SIG-M5 treated with dmso at 0.1 percent for 504 hours (cell line): ENCODE data around the gene TYMP.

ENCODE experiments used
- DNase-seq: peaks from one replicate; lab custom pipeline; 2025; ENCODE audit not compliant: unreplicated experiment; lab: John Stamatoyannopoulos, UW

TYMP gene

DNA sequence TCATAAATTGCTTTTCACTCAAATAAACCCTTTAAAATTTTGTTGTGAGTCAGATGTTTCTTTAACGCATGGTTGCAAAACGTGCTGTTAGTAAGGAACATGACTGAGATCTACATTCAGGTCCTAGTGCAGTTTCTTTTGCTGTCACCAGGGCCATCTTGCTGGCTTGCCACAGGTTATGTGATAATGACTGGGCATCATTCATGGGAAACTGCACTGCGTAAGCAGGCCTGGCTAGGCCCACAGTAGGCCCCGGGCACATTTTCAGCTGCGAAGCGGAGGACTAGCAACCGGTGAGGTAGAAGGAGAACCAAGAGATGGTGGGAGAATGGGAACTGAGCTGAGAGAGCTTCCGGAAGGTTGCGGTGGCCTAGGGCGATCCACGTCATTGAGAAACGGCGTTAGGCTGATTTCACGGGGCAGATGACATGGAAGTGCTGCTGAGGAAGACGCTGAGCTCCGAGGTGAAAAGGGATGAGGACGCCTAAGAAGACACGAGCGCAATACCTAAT is 12.7 kb upstream of the TYMP start:
- DNase-seq: peak; percentile 91

DNA sequence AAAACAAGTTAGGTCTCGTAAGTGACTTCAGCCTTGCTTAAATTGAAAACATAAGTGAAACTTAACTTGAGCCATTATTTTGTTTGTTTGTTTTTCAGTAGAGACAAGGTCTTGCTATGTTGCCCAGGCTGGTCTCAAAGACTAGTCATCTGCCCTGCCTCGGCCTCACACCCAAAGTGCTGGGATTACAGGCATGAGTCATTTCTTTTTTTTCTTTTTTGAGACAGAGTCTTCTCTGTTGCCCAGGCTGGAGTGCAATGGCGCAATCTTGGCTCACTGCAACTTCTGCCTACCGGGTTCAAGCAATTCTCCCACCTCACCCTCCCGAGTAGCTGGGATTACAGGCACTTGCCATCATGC is 11.8 kb upstream of the TYMP start:
- DNase-seq: peak; percentile 69

- DNase-seq: no peak
Observed at GRCh38 chr22:50540381-50540780, 10.6 kb upstream of the TYMP start.

- no peak for DNase-seq
Observed at GRCh38 chr22:50537765-50538164, 8.0 kb upstream of the TYMP start.

- no peak for DNase-seq
Observed at GRCh38 chr22:50536226-50536625, 6.4 kb upstream of the TYMP start.

- DNase-seq: no peak
Observed at GRCh38 chr22:50535113-50535512, 5.3 kb upstream of the TYMP start.

- peak; percentile 76 for DNase-seq
Observed at GRCh38 chr22:50533856-50534711, 4.3 kb upstream of the TYMP start.

DNA sequence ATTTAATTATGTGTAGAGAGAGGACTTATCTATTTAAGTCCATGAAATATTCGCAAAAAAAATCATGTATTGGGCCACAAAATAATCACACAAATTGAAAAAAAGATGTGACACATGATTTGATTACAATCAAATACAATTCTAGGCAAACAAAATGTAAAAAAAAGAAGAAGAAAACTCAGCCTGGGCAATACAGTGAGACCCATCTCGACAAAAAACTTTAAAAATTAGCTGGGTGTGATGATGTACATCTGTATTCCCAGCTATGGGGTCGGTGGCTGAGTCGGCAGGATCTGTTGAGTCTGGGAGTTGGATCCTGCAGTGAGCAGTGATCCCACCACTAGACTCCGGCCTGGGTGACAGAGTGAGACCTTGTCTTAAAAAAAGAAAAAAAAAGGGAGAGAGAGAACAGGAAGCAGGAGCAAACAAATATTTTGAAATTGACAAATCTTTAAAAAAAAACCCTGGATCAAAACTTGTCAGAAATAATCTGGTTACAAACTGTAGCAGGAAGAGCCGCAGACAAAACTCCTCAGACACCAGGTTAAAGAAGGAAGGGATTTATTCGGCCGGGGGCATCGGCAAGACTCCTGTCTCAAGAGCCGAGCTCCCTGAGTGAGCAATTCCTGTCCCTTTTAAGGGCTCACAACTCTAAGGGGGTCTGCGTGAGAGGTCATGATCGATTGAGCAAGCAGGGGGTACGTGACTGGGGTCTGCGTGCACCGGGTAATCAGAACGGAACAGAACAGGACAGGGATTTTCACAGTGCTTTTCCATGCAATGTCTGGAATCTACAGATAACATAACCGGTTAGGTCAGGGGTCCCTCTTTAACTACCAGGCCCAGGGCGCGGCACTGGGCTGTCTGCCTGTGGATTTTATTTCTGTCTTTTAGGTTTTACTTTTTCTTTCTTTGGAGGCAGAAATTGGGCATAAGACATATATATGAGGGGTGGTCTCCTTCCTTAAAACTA is 3.3 kb upstream of the TYMP start:
- no peak for DNase-seq

DNA sequence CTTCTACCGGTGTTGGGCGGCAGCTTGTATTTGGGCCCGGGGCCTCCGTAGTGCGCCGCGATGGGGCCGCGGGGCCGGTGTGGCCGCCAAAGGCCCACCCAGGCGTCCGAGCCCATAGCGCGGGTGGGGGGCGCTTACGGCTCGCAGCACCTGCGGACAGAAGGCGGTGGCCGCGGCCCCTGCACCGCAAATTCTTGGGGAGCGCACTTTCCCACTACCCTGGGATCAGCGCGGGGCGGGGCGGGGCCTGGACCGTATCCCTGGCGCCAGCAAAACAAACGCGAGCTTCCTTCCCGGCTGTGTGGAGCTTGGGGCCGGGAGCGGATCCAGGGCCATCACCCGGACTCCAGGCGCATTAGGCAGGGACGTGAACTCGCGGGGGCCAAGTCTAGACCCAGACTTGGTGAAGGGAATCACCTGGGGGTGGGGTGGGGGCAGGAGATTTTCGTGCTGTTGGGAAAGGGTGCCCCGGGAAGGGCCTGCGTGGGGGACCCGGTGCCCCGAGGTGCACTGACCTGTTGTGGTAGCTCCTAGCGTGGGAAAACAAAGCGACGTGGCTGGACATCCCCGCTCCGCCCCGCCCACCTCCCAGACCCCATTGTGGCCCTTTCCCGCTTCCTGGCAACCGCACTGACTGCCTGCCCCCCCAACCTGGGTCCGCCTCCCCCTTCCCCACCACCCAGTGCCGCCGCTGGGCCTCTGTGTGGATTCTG is 2.3 kb upstream of the TYMP start:
- DNase-seq: no peak

DNA sequence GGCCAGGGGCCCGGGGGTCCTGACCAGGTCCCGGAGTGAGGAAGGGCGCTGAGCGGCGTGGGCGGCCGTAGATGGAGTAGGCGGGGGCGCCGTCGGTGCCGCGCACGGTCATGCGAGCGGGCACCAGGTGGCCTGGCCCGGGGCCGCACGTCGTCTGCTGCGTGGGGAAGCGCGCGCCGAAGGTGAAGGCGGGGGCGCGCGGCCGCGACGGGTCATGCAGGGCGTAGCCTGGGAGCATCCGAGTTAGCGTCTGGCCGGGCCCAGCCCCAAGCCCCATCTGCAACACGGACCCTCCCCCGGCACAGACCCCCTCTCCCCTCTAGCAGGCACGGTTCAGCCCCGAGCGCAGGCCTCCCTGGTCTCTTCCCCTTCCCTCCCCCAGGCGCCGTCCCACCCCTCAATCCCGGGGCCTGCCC is 1.7 kb upstream of the TYMP start:
- DNase-seq: peak; percentile 45

DNA sequence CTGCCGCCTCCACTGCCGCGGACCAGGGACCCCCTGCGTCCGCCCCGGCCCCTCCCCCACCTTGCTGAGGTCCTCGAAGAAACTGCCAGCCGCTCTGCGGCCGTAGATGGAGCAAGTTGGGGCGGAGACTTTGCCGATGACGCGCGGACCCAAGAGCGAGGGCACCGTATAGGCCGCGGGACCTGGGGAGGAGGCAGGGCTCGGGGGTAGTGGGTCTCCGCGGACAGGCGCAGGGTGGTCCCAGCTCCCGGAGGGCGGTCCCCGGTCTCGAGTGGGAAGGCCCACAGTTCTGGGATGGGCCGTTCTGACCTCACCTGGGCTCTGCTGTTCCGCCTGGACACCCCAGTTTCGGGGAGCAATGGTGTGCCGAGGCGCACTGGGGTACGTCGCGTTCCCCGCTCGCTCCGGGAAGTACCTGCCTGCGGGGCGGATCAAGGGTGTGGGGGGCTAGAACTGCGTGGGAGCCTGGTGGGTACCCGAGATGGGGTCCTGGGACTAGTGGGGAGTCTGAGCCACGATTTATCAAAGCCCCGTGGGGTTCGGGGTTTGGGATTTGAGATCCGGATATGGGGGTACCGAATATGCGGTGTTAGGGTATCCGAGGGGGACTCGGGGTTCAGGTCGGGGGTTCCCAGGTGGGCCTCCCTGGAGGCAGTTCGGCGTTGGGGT is 1.2 kb upstream of the TYMP start:
- peak; percentile 87 for DNase-seq

GRCh38 chr22:50530580-50530876 is 716 bp upstream of the TYMP start:
- DNase-seq: no peak

DNA sequence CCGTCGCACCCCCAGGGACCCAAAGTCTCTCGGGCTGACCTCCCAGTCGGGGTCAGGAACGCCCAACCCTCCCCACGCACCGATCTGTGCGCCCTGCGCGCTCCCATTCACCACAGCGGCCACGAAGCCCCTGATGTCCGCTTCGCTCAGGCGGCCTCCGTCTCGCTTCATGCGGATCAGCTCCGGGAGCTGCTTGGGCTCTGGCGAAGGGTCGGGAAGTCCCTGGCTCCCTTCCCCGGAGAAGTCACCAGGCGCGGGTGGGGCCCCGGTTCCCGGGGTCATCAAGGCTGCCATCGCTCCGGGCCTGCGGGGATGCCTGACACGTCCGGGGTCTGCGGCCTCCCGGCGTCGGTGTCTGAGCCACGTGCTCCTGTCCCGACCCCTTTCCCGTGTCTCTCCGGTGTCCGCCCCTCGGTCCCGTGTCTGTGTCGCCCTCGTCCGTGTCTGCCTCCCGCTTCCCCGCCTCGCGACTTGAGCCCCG is 356 bp downstream of the TYMP start:
- peak; percentile 41 for DNase-seq

DNA sequence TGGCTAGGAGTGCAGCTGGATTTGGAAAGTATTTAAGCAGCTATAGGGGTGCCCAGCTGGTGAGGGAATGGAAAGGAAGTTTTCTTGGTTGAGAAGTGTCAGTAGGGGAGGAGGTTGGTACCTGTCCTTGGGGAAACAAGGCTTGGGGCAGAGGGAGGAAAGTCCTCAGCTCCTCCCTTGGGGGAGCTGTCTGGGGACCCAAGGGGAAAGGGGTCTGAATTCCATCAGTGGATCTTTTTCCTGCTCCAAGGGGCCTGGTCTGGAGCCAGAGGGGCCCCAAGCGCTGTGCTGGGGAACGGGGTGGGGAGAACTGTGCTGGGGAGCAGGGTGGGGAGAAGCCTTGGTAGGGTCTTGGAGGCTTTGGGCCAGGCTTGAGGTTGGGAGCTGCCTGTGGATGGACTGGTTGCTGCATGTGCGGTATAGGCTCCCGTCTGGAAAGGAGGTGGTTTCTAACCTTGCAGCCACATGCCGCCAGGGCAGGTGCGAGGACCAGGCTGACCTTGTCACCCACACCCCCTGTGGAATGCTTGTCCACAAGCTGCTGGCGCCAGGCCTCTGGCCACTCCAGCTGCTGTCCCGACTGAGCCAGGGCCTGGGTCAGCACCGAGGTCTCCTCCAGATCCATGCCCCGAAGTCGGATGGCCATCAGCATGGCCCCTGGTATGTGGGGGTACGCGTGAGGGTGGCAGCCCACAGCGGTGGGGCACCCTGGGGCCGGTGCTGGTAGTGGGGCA is 963 bp downstream of the TYMP start:
- no peak for DNase-seq

DNA sequence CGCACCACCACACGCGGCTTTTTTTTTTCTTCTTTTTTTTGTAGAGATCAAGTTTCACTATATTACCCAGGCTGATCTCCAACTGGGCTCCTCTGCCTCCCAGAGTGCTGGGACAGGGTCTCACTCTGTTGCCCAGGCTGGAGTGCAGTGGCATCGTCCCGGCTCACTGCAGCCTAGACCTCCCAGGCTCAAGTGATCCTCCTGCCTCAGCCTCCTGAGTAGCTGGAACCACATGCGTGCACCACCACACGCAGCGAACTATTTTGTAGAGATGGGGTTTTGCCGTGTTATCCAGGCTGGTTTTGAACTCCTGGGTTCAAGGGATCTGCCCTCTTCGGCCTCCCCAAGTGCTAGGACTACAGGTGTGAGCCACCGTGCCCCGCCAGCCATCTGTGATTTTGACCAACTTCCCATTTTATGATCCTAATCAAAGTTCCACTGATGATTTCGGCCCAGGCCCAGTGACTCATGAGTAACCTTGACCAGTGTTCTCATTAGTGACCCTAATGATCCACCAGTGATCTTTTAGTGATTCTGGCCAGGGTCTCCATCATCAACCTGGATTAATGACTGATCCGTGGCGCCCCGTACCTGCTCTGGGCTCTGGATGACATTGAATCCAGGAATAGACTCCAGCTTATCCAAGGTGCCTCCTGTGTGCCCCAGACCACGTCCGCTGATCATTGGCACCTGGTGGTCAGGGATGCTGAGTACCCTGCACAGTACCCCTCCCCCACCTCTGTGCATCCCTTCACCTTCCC is 1.7 kb downstream of the TYMP start:
- no peak for DNase-seq

DNA sequence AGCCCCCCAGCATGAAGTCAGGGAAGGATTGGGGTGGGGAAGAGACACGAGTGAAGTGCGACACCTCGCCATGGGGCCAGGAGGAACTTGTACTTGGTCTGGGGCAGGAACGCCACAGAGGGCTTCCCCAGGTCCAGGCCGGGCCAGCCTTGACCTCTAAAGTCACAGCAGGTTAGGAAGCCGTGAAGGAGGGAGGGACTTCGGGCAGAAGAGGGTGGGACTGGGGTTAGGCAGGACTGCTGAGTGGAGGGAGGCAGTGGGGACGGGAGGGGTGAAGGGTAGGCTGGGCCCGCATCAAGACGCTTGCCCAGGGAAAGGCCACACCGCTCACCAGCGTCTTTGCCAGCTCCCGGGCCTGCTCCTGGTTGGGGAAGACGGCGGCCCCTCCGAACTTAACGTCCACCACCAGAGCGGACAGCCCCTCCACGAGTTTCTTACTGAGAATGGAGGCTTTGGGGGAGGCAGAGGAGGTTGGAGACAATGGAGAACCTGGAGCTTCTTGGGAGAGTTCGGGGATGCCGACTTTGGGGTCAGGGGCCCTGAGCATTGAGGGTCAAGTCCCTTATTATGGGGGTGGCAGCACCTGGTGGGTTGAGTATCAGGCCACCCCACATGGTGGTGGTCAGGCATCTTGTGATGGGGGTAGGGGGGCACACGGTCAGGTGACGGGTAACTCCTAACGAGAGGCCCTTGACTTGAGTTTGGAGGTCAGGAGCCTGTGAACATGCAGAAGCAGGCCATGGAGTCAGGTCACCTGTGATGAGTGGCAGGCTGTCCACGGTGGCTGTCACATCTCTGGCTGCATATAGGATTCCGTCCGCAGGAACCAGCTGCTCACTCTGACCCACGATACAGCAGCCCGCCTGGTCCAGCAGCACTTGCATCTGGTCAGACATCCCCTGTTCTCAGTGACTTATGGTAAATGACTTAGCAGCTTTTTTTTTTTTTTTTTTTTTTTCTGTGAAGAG is 2.7 kb downstream of the TYMP start:
- DNase-seq: peak; percentile 84

GRCh38 chr22:50526108-50526833 is 3.5 kb downstream of the TYMP start:
- DNase-seq: peak; percentile 65

DNA sequence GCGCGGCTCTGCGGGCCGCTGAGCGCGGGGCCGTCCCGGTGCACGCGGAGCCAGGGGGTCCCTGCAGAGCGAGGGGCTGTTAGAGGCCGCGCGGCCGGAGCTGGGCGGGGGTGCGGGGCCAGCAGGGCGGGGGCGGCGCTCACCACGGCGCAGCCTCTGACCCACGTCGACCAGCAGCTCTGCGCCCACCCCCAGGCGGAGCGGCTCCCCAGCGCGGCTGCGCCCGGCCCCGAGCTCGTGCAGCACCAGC is 4.0 kb downstream of the TYMP start:
- no peak for DNase-seq
